GM19455 (cell line): ENCODE data around the gene RARG.
"Not testable (repeated sequence)": the region's sequence is repeated elsewhere in the genome, so short reads cannot be mapped to it uniquely, and the experiment has no call there.

Experiments used
- ATAC-seq: cut with Tn5 transposase; IDR thresholded peaks from one replicate; pipeline ENCODE4 v1.9.1; 2021; ENCODE audit not compliant: unreplicated experiment

The RARG gene

GRCh38 chr12:53173085-53173715 lies 58.8 kb downstream of the RARG start:
- no peak for ATAC-seq

- ATAC-seq, result no peak
Observed at GRCh38 chr12:53172352-53172751, 59.7 kb downstream of the RARG start.

- no peak for ATAC-seq
Observed at GRCh38 chr12:53171725-53172329, 60.2 kb downstream of the RARG start.

GRCh38 chr12:53170876-53171724 lies 60.9 kb downstream of the RARG start:
- ATAC-seq, result no peak

DNA sequence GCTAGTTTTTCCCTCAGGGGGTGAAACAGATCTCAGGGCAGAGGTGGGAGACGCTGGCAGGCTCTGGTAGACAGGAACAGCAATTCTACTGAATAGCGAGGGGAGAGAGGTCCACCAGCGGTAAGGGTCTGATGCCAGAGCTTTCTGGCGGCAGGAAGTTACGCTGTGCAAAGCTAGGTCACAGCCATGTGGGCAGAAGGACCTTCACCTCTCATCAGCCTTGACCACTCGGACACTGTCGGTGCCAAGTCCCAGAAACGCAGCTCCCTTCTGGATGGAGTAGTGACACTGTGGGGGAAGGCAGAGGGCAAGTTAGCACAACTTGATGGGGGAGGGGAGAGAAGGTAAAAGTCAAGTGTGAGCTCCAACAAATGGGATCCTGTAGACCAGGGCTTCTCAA lies 61.8 kb downstream of the RARG start:
- ATAC-seq, result no peak

DNA sequence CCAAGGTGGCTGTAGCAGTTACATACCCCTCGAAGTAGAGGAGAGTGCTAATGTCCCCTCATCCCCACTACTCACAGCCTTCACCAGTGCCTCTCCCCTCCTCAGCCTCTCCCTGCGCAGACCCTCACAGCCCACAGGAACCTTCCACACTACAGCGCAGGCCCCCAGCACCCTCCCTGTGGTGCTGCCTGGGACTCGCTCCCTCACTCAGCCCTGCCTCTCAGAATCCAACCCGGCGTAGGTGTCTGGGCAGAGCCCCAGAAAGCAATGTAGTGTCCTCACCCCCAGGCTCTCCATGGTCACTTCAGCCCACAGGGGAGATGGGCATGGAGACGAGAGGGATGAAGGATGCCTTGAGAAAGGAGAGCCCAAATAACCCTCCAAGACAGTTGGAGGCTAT lies 62.4 kb downstream of the RARG start:
- ATAC-seq, result no peak

DNA sequence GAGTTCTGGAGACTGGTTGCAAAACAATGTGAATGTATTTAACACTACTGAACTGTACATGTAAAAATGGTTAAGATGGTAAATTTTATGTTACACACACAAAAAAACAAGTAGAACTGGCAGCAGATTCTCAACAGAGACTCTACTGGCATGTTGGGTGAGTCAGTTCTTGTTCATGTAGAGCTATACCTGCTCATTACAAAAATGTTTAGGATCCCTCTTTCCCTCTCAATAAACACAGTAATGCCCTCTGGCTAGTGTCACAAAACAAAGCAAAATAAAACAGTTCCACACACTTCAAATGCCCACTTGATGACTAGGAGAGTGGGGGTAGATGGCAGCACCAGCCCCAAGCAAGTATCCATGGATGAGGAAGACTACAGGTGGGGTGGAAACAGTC lies 65.2 kb downstream of the RARG start:
- ATAC-seq, result no peak

DNA sequence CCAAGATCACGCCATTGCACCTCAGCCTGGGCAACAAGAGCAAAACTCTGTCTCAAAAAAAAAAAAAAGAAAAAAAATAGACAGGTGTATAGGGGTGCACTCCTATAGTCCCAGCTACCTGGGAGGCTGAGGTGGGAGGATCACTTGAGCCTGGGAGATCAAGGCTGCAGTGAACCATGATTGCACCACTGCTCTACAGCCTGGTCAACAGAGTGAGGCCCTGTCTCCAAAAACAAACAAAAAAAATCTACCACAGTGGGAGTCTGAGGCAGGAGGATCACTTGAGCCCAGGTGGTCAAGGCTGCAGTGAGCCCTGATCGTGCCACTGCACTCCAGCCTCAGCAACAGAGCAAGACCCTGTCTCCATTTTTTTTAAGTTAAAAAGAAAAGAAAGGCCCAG lies 69.0 kb downstream of the RARG start:
- not testable (repeated sequence) for ATAC-seq

DNA sequence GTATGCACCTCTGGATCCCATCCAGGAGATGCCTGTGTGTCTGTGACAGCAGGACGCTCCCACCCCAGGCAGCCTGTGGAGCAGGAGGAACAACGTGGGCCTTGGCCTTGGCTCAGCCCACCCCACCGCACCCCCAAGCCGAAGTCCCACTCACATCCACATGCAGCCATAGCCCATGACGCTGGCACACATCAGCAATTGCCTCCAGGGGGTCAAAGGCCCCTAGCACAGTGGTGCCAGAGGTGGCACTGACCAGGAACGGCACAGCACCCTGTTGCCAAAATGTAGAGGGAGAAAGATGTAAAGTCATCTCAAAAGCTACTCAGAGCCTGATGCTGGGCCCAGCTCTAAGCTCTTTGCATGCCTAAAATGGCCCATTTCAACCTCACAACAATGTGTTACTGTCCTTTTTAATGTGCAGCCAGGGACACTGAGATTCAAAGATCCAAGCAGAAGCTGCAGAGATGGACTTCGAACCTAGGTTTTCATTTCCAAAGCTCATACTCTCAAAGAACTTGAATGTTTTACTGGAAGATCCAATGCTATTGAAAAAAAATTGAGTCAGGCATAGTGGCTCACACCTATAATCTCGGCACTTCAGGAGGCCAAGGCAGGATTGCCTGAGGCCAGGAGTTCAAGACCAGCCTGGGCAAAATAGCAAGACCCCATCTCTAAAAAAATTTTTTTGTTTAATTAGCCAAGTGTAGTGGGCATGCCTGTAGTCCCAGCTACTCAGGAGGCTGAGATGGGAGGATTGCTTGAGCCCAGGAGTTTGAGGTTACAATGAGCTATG lies 70.7 kb downstream of the RARG start:
- no peak for ATAC-seq

GRCh38 chr12:53160673-53161072 lies 71.3 kb downstream of the RARG start:
- no peak for ATAC-seq
